Measurements from ENCODE around the gene ATP9A.

DNA sequence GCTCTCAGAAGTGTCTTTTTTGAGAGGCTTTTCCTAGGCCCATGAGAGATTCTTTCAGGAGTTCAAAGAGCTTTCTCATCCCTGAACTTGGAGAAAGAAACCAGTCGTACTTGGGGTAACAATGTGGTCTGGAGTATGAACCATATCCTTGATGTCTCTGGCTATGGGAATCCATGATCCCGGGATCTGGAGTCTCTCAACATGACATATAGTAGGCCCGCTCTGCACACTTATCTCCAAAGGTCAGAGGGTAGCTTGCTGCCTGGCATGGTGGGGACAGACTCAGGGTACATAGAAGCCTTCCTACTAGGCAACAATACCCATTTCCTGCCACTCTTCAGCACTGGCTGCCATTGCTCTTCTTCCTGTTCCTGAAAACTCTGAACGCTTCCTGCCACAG, 183.5 kb downstream of the ATP9A start:
- no peak for TF ChIP-seq NFIC (IDR thresholded peaks at IDR 0.05; ENCODE audit: low read depth, low read length)
- TF ChIP-seq RCOR1 (conservative IDR thresholded peaks at IDR 0.05; ENCODE audit: low read depth, low read length), result no peak
- no peak for TF ChIP-seq TAF1 (IDR thresholded peaks at IDR 0.05; ENCODE audit: borderline replicate concordance, low read depth, low read length)
- TF ChIP-seq, protein P1, sequence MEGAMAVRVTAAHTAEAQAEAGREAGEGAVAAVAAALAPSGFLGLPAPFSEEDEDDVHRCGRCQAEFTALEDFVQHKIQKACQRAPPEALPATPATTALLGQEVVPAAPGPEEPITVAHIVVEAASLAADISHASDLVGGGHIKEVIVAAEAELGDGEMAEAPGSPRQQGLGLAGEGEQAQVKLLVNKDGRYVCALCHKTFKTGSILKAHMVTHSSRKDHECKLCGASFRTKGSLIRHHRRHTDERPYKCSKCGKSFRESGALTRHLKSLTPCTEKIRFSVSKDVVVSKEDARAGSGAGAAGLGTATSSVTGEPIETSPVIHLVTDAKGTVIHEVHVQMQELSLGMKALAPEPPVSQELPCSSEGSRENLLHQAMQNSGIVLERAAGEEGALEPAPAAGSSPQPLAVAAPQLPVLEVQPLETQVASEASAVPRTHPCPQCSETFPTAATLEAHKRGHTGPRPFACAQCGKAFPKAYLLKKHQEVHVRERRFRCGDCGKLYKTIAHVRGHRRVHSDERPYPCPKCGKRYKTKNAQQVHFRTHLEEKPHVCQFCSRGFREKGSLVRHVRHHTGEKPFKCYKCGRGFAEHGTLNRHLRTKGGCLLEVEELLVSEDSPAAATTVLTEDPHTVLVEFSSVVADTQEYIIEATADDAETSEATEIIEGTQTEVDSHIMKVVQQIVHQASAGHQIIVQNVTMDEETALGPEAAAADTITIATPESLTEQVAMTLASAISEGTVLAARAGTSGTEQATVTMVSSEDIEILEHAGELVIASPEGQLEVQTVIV (IDR thresholded peaks at IDR 0.05; ENCODE audit: borderline replicate concordance, partially characterized antibody), result no peak
- no peak for TF ChIP-seq POLR2AphosphoS5 (IDR thresholded peaks at IDR 0.05; ENCODE audit: low read length)
- no peak for TF ChIP-seq PAX8 (IDR thresholded peaks at IDR 0.05)
- TF ChIP-seq, protein P2, sequence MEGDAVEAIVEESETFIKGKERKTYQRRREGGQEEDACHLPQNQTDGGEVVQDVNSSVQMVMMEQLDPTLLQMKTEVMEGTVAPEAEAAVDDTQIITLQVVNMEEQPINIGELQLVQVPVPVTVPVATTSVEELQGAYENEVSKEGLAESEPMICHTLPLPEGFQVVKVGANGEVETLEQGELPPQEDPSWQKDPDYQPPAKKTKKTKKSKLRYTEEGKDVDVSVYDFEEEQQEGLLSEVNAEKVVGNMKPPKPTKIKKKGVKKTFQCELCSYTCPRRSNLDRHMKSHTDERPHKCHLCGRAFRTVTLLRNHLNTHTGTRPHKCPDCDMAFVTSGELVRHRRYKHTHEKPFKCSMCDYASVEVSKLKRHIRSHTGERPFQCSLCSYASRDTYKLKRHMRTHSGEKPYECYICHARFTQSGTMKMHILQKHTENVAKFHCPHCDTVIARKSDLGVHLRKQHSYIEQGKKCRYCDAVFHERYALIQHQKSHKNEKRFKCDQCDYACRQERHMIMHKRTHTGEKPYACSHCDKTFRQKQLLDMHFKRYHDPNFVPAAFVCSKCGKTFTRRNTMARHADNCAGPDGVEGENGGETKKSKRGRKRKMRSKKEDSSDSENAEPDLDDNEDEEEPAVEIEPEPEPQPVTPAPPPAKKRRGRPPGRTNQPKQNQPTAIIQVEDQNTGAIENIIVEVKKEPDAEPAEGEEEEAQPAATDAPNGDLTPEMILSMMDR (IDR thresholded peaks at IDR 0.05 in 2 of 3, conservative IDR thresholded peaks at IDR 0.05 in 1 of 3; ENCODE audit: control insufficient read depth in 2 of 3, extremely low read depth in 1 of 3, insufficient read depth in 1 of 3, low read depth in 3 of 3, low read length in 3 of 3), result no peak
- TF ChIP-seq FOXM1 (IDR thresholded peaks at IDR 0.05; ENCODE audit: low read depth, low read length), result no peak
- no peak for TF ChIP-seq ETV6 (conservative IDR thresholded peaks at IDR 0.05 in 1 of 2, IDR thresholded peaks at IDR 0.05 in 1 of 2; ENCODE audit: borderline replicate concordance in 1 of 2, low read depth in 1 of 2)
- TF ChIP-seq, protein P3, sequence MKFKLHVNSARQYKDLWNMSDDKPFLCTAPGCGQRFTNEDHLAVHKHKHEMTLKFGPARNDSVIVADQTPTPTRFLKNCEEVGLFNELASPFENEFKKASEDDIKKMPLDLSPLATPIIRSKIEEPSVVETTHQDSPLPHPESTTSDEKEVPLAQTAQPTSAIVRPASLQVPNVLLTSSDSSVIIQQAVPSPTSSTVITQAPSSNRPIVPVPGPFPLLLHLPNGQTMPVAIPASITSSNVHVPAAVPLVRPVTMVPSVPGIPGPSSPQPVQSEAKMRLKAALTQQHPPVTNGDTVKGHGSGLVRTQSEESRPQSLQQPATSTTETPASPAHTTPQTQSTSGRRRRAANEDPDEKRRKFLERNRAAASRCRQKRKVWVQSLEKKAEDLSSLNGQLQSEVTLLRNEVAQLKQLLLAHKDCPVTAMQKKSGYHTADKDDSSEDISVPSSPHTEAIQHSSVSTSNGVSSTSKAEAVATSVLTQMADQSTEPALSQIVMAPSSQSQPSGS (IDR thresholded peaks at IDR 0.05; ENCODE audit: low read length), result no peak
- TF ChIP-seq, protein P4, sequence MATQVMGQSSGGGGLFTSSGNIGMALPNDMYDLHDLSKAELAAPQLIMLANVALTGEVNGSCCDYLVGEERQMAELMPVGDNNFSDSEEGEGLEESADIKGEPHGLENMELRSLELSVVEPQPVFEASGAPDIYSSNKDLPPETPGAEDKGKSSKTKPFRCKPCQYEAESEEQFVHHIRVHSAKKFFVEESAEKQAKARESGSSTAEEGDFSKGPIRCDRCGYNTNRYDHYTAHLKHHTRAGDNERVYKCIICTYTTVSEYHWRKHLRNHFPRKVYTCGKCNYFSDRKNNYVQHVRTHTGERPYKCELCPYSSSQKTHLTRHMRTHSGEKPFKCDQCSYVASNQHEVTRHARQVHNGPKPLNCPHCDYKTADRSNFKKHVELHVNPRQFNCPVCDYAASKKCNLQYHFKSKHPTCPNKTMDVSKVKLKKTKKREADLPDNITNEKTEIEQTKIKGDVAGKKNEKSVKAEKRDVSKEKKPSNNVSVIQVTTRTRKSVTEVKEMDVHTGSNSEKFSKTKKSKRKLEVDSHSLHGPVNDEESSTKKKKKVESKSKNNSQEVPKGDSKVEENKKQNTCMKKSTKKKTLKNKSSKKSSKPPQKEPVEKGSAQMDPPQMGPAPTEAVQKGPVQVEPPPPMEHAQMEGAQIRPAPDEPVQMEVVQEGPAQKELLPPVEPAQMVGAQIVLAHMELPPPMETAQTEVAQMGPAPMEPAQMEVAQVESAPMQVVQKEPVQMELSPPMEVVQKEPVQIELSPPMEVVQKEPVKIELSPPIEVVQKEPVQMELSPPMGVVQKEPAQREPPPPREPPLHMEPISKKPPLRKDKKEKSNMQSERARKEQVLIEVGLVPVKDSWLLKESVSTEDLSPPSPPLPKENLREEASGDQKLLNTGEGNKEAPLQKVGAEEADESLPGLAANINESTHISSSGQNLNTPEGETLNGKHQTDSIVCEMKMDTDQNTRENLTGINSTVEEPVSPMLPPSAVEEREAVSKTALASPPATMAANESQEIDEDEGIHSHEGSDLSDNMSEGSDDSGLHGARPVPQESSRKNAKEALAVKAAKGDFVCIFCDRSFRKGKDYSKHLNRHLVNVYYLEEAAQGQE (IDR thresholded peaks at IDR 0.05; ENCODE audit: low read depth, low read length), result no peak
- no peak for TF ChIP-seq MYC (IDR thresholded peaks at IDR 0.05; ENCODE audit: insufficient read depth, insufficient read length, insufficient replicate concordance, low read length, severe bottlenecking)
- TF ChIP-seq RBBP5 (conservative IDR thresholded peaks at IDR 0.05), result no peak
- TF ChIP-seq, protein P5, sequence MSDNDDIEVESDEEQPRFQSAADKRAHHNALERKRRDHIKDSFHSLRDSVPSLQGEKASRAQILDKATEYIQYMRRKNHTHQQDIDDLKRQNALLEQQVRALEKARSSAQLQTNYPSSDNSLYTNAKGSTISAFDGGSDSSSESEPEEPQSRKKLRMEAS (IDR thresholded peaks at IDR 0.05; ENCODE audit: low read depth, low read length), result no peak

Measured in GM12878 (cell line).